Transverse colon (tissue), 4 donors: ENCODE data around the gene FCER2.

Source experiments
- POLR2A ChIP-seq: fragments of 450-650 bp; IDR thresholded peaks from one replicate; pipeline ENCODE4 v1.6.1; 2016; ENCODE audit warnings: antibody characterized with exemption, mild to moderate bottlenecking, moderate library complexity
- POLR2AphosphoS5 ChIP-seq, 3 donors: sonication (generic); formaldehyde crosslinking; IDR thresholded peaks; one replicate each; pipeline ENCODE4 v1.6.1; 2016; ENCODE audit warnings: antibody characterized with exemption in 3 of 3
- TF ChIP-seq, protein P1 (sequence below), 5 experiments: fragments of 200-600 bp in 3 of 5; fragments of 450-650 bp in 2 of 5; sonication (generic) in 3 of 5; IDR thresholded peaks; 1 replicate in 2 of 5; 2 replicates in 3 of 5; pipeline ENCODE4 v1.5.1; 2016 to 2017; ENCODE audit warnings: antibody characterized with exemption in 5 of 5, inconsistent platforms in 3 of 5, mild to moderate bottlenecking in 2 of 5, moderate library complexity in 1 of 5

DNA sequence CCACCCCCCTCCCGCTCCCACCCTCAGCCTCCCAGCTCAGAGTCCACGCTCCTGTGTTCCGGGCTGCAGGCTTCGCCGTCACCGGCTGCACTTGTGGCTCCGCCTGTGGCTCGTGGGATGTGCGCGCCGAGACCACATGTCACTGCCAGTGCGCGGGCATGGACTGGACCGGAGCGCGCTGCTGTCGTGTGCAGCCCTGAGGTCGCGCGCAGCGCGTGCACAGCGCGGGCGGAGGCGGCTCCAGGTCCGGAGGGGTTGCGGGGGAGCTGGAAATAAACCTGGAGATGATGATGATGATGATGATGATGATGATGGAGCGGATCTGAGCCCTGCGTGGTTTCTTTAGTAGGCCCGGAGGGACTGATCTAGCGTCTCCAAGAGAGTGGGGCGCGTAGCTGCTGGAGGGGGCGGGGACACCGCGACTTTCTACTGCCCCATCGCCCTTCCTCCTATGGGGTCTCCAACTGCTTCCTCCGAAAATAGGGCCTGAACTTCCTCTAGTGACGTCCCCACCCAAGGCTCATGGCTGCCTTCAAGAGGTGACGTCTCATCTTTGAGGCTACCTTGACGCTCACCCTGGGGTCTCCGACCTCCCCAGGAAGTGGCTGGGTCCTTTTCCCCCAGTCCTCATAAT is 31.7 kb downstream of the FCER2 start:
- no peak for TF ChIP-seq POLR2A
- TF ChIP-seq, protein P1, sequence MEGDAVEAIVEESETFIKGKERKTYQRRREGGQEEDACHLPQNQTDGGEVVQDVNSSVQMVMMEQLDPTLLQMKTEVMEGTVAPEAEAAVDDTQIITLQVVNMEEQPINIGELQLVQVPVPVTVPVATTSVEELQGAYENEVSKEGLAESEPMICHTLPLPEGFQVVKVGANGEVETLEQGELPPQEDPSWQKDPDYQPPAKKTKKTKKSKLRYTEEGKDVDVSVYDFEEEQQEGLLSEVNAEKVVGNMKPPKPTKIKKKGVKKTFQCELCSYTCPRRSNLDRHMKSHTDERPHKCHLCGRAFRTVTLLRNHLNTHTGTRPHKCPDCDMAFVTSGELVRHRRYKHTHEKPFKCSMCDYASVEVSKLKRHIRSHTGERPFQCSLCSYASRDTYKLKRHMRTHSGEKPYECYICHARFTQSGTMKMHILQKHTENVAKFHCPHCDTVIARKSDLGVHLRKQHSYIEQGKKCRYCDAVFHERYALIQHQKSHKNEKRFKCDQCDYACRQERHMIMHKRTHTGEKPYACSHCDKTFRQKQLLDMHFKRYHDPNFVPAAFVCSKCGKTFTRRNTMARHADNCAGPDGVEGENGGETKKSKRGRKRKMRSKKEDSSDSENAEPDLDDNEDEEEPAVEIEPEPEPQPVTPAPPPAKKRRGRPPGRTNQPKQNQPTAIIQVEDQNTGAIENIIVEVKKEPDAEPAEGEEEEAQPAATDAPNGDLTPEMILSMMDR (IDR thresholded peaks at IDR 0.05) = no peak
- TF ChIP-seq POLR2AphosphoS5 (IDR thresholded peaks at IDR 0.05) = no peak
